SW480 (cell line): ENCODE data around the gene ZBTB20.
A peak's percentile ranks its signal among the peaks of the same experiment; 100 is the strongest.
"Not testable (repeated sequence)": the region's sequence is repeated elsewhere in the genome, so short reads cannot be mapped to it uniquely, and the experiment has no call there.

ENCODE experiments used
- DNase-seq: peaks from one replicate; pipeline ENCODE4 v3.0.0-alpha.2; 2016; ENCODE audit warnings: low spot score

Gene ZBTB20

GRCh38 chr3:115146418-115147328 is at the start of gene ZBTB20:
ZBTB20 (minus strand) TSS chr3:115147288.
- peak; percentile 60 for DNase-seq

GRCh38 chr3:115194476-115194875 is 47.4 kb upstream of the ZBTB20 start:
- DNase-seq = no peak

- no peak for DNase-seq
These were observed 43.7 kb upstream of the ZBTB20 start for GRCh38 chr3:115190747-115191146.

GRCh38 chr3:115187149-115187757 is 40.2 kb upstream of the ZBTB20 start:
- no peak for DNase-seq

- peak; percentile 2 for DNase-seq
These were observed 39.5 kb upstream of the ZBTB20 start for GRCh38 chr3:115186351-115187148.

- DNase-seq = not testable (repeated sequence)
These were observed 37.9 kb upstream of the ZBTB20 start for GRCh38 chr3:115184859-115185572.

- DNase-seq = not testable (repeated sequence)
These were observed 31.8 kb upstream of the ZBTB20 start for GRCh38 chr3:115178930-115179329.

GRCh38 chr3:115169808-115170207 is 22.7 kb upstream of the ZBTB20 start:
- DNase-seq = peak; percentile 10

GRCh38 chr3:115165701-115166100 is 18.6 kb upstream of the ZBTB20 start:
- no peak for DNase-seq

- DNase-seq = no peak
These were observed 18.2 kb upstream of the ZBTB20 start for GRCh38 chr3:115165266-115165665.

- DNase-seq = no peak
These were observed 17.5 kb upstream of the ZBTB20 start for GRCh38 chr3:115164374-115165221.

- DNase-seq = no peak
These were observed 15.7 kb upstream of the ZBTB20 start for GRCh38 chr3:115162759-115163158.

- no peak for DNase-seq
These were observed 14.8 kb upstream of the ZBTB20 start for GRCh38 chr3:115161866-115162265.

GRCh38 chr3:115161168-115161834 is 14.2 kb upstream of the ZBTB20 start:
- DNase-seq = no peak

- no peak for DNase-seq
These were observed 13.2 kb upstream of the ZBTB20 start for GRCh38 chr3:115160295-115160694.

GRCh38 chr3:115156046-115156654 is 9.1 kb upstream of the ZBTB20 start:
- no peak for DNase-seq

- no peak for DNase-seq
These were observed 7.5 kb upstream of the ZBTB20 start for GRCh38 chr3:115154611-115155010.

GRCh38 chr3:115151921-115152320 is 4.8 kb upstream of the ZBTB20 start:
- no peak for DNase-seq

GRCh38 chr3:115148142-115148790 is 1.2 kb upstream of the ZBTB20 start:
- peak; percentile 0 for DNase-seq
